Loucy (cell line): ENCODE measurements around the gene KLHL30.
A peak's percentile ranks its signal among the peaks of the same experiment; 100 is the strongest.

Experiments
- H2AFZ ChIP-seq: fragments of 200-600 bp; sonication (generic); 2 replicates; pipeline ENCODE4 v1.6.0; 2016; ENCODE audit warnings: antibody characterized with exemption, mild to moderate bottlenecking, low read length, moderate library complexity
- H3F3A ChIP-seq: fragments of 200-600 bp; 2 replicates; pipeline ENCODE4 v1.6.0; 2016; ENCODE audit warnings: antibody characterized with exemption, low read depth, mild to moderate bottlenecking
- H3K27me3 ChIP-seq: fragments of 200-600 bp; sonication (generic); 2 replicates; pipeline ENCODE4 v1.6.1; 2014; ENCODE audit warnings: low read length, mild to moderate bottlenecking; ENCODE audit not compliant: insufficient read depth, poor library complexity, severe bottlenecking
- H3K36me3 ChIP-seq: fragments of 200-600 bp; sonication (generic); 2 replicates; pipeline ENCODE4 v1.6.1; 2016; ENCODE audit warnings: low read length; ENCODE audit not compliant: insufficient read depth
- H3K4me1 ChIP-seq: fragments of 200-600 bp; sonication (generic); 2 replicates; pipeline ENCODE4 v1.5.1; 2014; ENCODE audit warnings: low read length, mild to moderate bottlenecking; ENCODE audit not compliant: insufficient read depth, poor library complexity, severe bottlenecking
- H3K4me2 ChIP-seq: fragments of 200-600 bp; sonication (generic); 2 replicates; pipeline ENCODE4 v1.6.0; 2014; ENCODE audit warnings: antibody characterized with exemption, low read length, low read depth, mild to moderate bottlenecking; ENCODE audit not compliant: poor library complexity, severe bottlenecking
- H3K4me3 ChIP-seq: fragments of 200-600 bp; sonication (generic); 2 replicates; pipeline ENCODE4 v1.5.1; 2014; ENCODE audit warnings: low read length, mild to moderate bottlenecking, mixed read lengths; ENCODE audit not compliant: poor library complexity, severe bottlenecking
- H3K79me2 ChIP-seq: fragments of 200-600 bp; sonication (generic); 2 replicates; pipeline ENCODE4 v1.6.1; 2014; ENCODE audit warnings: low read length; ENCODE audit not compliant: insufficient read depth
- H3K9ac ChIP-seq: fragments of 200-600 bp; sonication (generic); 2 replicates; pipeline ENCODE4 v1.6.0; 2014; ENCODE audit warnings: mild to moderate bottlenecking, low read depth, low read length, moderate library complexity; ENCODE audit not compliant: poor library complexity, severe bottlenecking
- H3K9me2 ChIP-seq: fragments of 200-600 bp; sonication (generic); replicated peaks from 2 replicates; pipeline ENCODE4 v1.6.1; 2016; ENCODE audit warnings: low read depth, low read length, mixed read lengths
- H3K9me3 ChIP-seq: fragments of 200-600 bp; sonication (generic); 2 replicates; pipeline ENCODE4 v1.6.1; 2014; ENCODE audit warnings: mild to moderate bottlenecking, antibody characterized with exemption, low read length, low read depth; ENCODE audit not compliant: insufficient read depth
- H4K20me1 ChIP-seq: fragments of 200-600 bp; sonication (generic); 2 replicates; pipeline ENCODE4 v1.6.0; 2014; ENCODE audit warnings: antibody characterized with exemption, low read length, mild to moderate bottlenecking; ENCODE audit not compliant: insufficient read depth, poor library complexity, severe bottlenecking
- CTCF ChIP-seq: fragments of 200-600 bp; sonication (generic); conservative IDR thresholded peaks from 2 replicates; pipeline ENCODE4 v1.5.1; 2014; ENCODE audit warnings: mild to moderate bottlenecking, antibody characterized with exemption, low read length
- EZH2phosphoT487 ChIP-seq: fragments of 200-600 bp; IDR thresholded peaks from 2 replicates; pipeline ENCODE4 v1.6.1; 2018; ENCODE audit warnings: antibody characterized with exemption, mild to moderate bottlenecking, moderate library complexity, borderline replicate concordance

Gene KLHL30

DNA sequence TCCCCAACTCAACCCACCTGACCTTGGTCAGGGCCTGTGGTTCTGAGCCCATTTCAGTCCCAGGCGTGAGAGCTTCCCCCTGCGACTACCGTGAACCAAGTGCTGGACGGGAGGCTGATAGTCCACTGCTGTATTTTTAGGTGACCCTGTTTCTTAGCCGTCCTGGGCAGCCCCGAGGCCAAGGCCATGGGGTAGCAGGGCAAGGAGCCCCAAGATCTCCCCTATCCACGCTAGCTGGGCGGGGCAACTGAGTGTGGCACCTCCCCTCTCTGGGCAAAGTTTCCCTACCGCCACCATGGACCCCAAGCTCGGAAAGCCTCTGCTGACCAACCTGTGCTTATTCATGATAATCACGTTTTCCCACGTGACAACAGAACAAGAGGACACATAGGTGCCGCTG lies 583 bp upstream of the KLHL30 start:
- no peak overlapping the region for H2AFZ ChIP-seq
- H4K20me1 ChIP-seq, result no peaks in the 10 kb centered on the region
- H3K27me3 ChIP-seq, result no peaks in the 10 kb centered on the region
- H3K4me3 ChIP-seq, result no peak overlapping the region
- H3K36me3 ChIP-seq, result no peaks in the 10 kb centered on the region
- H3K9ac ChIP-seq, result no peak overlapping the region
- TF ChIP-seq EZH2phosphoT487, result no peak
- no peaks in the 10 kb centered on the region for H3K79me2 ChIP-seq
- H3K4me1 ChIP-seq, result peaks cover 17% of the 10 kb centered on the region
- no peaks in the 10 kb centered on the region for H3K9me2 ChIP-seq
- H3K4me2 ChIP-seq, result no peak overlapping the region
- no peaks in the 10 kb centered on the region for H3F3A ChIP-seq
- no peaks in the 10 kb centered on the region for H3K9me3 ChIP-seq

GRCh38 chr2:238139196-238140039 lies 950 bp downstream of the KLHL30 start:
- Histone ChIP-seq H3K9ac (no peak overlapping the region), H3K79me2 (no peaks in the 10 kb centered on the region), H3F3A (no peaks in the 10 kb centered on the region), H3K9me2 (no peaks in the 10 kb centered on the region), H3K36me3 (no peaks in the 10 kb centered on the region), H2AFZ (no peak overlapping the region), H3K4me1 (peaks cover 17% of the 10 kb centered on the region), H3K4me2 (no peak overlapping the region), H3K9me3 (no peaks in the 10 kb centered on the region), H4K20me1 (no peaks in the 10 kb centered on the region), H3K27me3 (no peaks in the 10 kb centered on the region), H3K4me3 (no peak overlapping the region)
- TF ChIP-seq CTCF (peak; percentile 48), EZH2phosphoT487 (no peak)

GRCh38 chr2:238140040-238140439 lies 1.6 kb downstream of the KLHL30 start:
- Histone ChIP-seq H3K4me3 (no peak overlapping the region), H3K36me3 (no peaks in the 10 kb centered on the region), H3K4me2 (no peak overlapping the region), H3K27me3 (no peaks in the 10 kb centered on the region), H3K4me1 (peaks cover 17% of the 10 kb centered on the region), H3K9me3 (no peaks in the 10 kb centered on the region), H3K9ac (no peak overlapping the region), H4K20me1 (no peaks in the 10 kb centered on the region), H3F3A (no peaks in the 10 kb centered on the region), H3K79me2 (no peaks in the 10 kb centered on the region), H3K9me2 (no peaks in the 10 kb centered on the region), H2AFZ (no peak overlapping the region)
- no peak for TF ChIP-seq CTCF
- TF ChIP-seq EZH2phosphoT487, result no peak
